Fibroblast of lung (primary cell): ENCODE results near the gene XYLB. TPM values are rescaled to one million over a fixed set of nuclear protein-coding genes. Genes with fewer than 3 reads are reported as not detected.

Experiments used
- DNase-seq, 2 donors: peaks; one replicate each; pipeline versions ENCODE4 v3.0.0 to v3.0.0-alpha.2; 2010; ENCODE audit warnings: low read depth in 2 of 2
- H2AFZ ChIP-seq: 2 replicates; pipeline ENCODE4 v1.5.1; 2012; ENCODE audit warnings: low read length, control low read depth, inconsistent platforms
- H3K27ac ChIP-seq: 2 replicates; pipeline ENCODE4 v1.5.1; 2011; ENCODE audit warnings: low read length, control low read depth; ENCODE audit not compliant: insufficient read depth
- H3K27me3 ChIP-seq: 2 replicates; pipeline ENCODE4 v1.5.1; 2011; ENCODE audit warnings: mild to moderate bottlenecking, low read length; ENCODE audit not compliant: control insufficient read depth, insufficient read depth
- H3K36me3 ChIP-seq: 2 replicates; pipeline ENCODE4 v1.5.1; 2011; ENCODE audit warnings: low read length; ENCODE audit not compliant: control insufficient read depth, insufficient read depth
- H3K4me1 ChIP-seq: 2 replicates; pipeline ENCODE4 v1.5.1; 2011; ENCODE audit warnings: low read length; ENCODE audit not compliant: control insufficient read depth, insufficient read depth; ENCODE audit errors: extremely low read depth
- H3K4me2 ChIP-seq: 2 replicates; pipeline ENCODE4 v1.5.1; 2011; ENCODE audit warnings: low read length, control low read depth; ENCODE audit not compliant: insufficient read depth; ENCODE audit errors: extremely low read depth
- H3K4me3 ChIP-seq, 4 experiments: fragments of 200-600 bp in 1 of 4; sonication (generic) in 1 of 4; replicated peaks in 1 of 4; 2 replicates each; pipeline ENCODE4 v1.5.1; 2011 to 2016; ENCODE audit warnings: low read length in 4 of 4, low read depth in 3 of 4, mild to moderate bottlenecking in 3 of 4, control low read depth in 2 of 4, inconsistent platforms in 1 of 4, mixed read lengths in 1 of 4; ENCODE audit not compliant: insufficient read depth in 1 of 4; ENCODE audit errors: control extremely low read depth in 1 of 4
- H3K79me2 ChIP-seq: 2 replicates; pipeline ENCODE4 v1.5.1; 2012; ENCODE audit warnings: mild to moderate bottlenecking, low read length, inconsistent platforms; ENCODE audit not compliant: control insufficient read depth, insufficient read depth
- H3K9ac ChIP-seq: 2 replicates; pipeline ENCODE4 v1.5.1; 2011; ENCODE audit warnings: mild to moderate bottlenecking, low read length, control low read depth; ENCODE audit not compliant: insufficient read depth
- H3K9me3 ChIP-seq: 2 replicates; pipeline ENCODE4 v1.5.1; 2012; ENCODE audit warnings: low read depth, low read length; ENCODE audit not compliant: control insufficient read depth, insufficient read depth
- H4K20me1 ChIP-seq: 2 replicates; pipeline ENCODE4 v1.5.1; 2011; ENCODE audit warnings: low read length; ENCODE audit not compliant: control insufficient read depth, insufficient read depth; ENCODE audit errors: extremely low read depth
- EZH2 ChIP-seq: IDR thresholded peaks from 2 replicates; pipeline ENCODE4 v1.5.1; 2012; ENCODE audit warnings: low read length, control low read depth, mild to moderate bottlenecking; ENCODE audit errors: missing control alignments
- polyA plus RNA-seq, 2 donors: library from polyadenylated mRNA; depleted of rRNA in 1 of 2; stranded (reverse) in 1 of 2; unstranded in 1 of 2; fragments of >200 nt; gene quantifications; 2 replicates each; pipeline ENCODE4 v1.2.1, GENCODE V29; 2011 to 2012; ENCODE audit warnings: missing spikeins in 1 of 2
- total RNA-seq: library from RNA; depleted of rRNA; stranded (reverse); fragments of >200 nt; gene quantifications from 2 replicates; pipeline ENCODE4 v1.2.1, GENCODE V29; 2014
- TF ChIP-seq, protein P1 (sequence below), 2 donors: IDR thresholded peaks in 1 of 2; conservative IDR thresholded peaks in 1 of 2; 1 replicate in 1 of 2; 2 replicates in 1 of 2; pipeline ENCODE4 v1.5.1; 2011 to 2012; ENCODE audit warnings: low read length in 2 of 2, control low read depth in 1 of 2, inconsistent platforms in 1 of 2, low read depth in 1 of 2, mild to moderate bottlenecking in 1 of 2

Gene XYLB
- total and polyA plus RNA-seq, 2 donors (not counting 1 experiment from before 2014, with no cell fraction given) = 2.2 to 5.1 TPM

- Histone ChIP-seq H3K4me1 (no peaks in the 10 kb centered on the region), H3K79me2 (no peaks in the 10 kb centered on the region), H3K27me3 (no peaks in the 10 kb centered on the region), H3K4me2 (no peak overlapping the region), H2AFZ (no peak overlapping the region), H3K9ac (no peak overlapping the region), H3K4me3 (no peak overlapping the region), H3K9me3 (no peaks in the 10 kb centered on the region), H3K36me3 (no peaks in the 10 kb centered on the region), H4K20me1 (no peaks in the 10 kb centered on the region), H3K27ac (no peak overlapping the region)
- DNase-seq = no peak
- TF ChIP-seq EZH2 = no peak
- TF ChIP-seq, protein P1, sequence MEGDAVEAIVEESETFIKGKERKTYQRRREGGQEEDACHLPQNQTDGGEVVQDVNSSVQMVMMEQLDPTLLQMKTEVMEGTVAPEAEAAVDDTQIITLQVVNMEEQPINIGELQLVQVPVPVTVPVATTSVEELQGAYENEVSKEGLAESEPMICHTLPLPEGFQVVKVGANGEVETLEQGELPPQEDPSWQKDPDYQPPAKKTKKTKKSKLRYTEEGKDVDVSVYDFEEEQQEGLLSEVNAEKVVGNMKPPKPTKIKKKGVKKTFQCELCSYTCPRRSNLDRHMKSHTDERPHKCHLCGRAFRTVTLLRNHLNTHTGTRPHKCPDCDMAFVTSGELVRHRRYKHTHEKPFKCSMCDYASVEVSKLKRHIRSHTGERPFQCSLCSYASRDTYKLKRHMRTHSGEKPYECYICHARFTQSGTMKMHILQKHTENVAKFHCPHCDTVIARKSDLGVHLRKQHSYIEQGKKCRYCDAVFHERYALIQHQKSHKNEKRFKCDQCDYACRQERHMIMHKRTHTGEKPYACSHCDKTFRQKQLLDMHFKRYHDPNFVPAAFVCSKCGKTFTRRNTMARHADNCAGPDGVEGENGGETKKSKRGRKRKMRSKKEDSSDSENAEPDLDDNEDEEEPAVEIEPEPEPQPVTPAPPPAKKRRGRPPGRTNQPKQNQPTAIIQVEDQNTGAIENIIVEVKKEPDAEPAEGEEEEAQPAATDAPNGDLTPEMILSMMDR (conservative IDR thresholded peaks at IDR 0.05 in 1 of 2, IDR thresholded peaks at IDR 0.05 in 1 of 2; ENCODE audit: low read depth in 1 of 2, low read length in 2 of 2) = no peak
Observed at GRCh38 chr3:38392604-38393163, 46.1 kb downstream of the XYLB start.

GRCh38 chr3:38396239-38396638 is 49.7 kb downstream of the XYLB start:
- Histone ChIP-seq H3K9me3 (no peaks in the 10 kb centered on the region), H3K4me1 (no peaks in the 10 kb centered on the region), H3K27me3 (no peaks in the 10 kb centered on the region), H3K9ac (no peak overlapping the region), H3K27ac (no peak overlapping the region), H3K4me3 (no peak overlapping the region), H4K20me1 (no peaks in the 10 kb centered on the region), H2AFZ (no peak overlapping the region), H3K79me2 (no peaks in the 10 kb centered on the region), H3K4me2 (no peak overlapping the region), H3K36me3 (no peaks in the 10 kb centered on the region)
- TF ChIP-seq, protein P1 (conservative IDR thresholded peaks at IDR 0.05 in 1 of 2, IDR thresholded peaks at IDR 0.05 in 1 of 2; ENCODE audit: low read depth in 1 of 2, low read length in 2 of 2) = no peak
- no peak for TF ChIP-seq EZH2
- DNase-seq = no peak

- Histone ChIP-seq H2AFZ (no peak overlapping the region), H3K79me2 (no peaks in the 10 kb centered on the region), H4K20me1 (no peaks in the 10 kb centered on the region), H3K9me3 (no peaks in the 10 kb centered on the region), H3K36me3 (no peaks in the 10 kb centered on the region), H3K4me3 (no peak overlapping the region), H3K9ac (no peak overlapping the region), H3K4me1 (no peaks in the 10 kb centered on the region), H3K4me2 (no peak overlapping the region), H3K27ac (no peak overlapping the region), H3K27me3 (no peaks in the 10 kb centered on the region)
- TF ChIP-seq, protein P1 (conservative IDR thresholded peaks at IDR 0.05 in 1 of 2, IDR thresholded peaks at IDR 0.05 in 1 of 2; ENCODE audit: low read depth in 1 of 2, low read length in 2 of 2) = no peak
- no peak for TF ChIP-seq EZH2
- no peak for DNase-seq
Observed at GRCh38 chr3:38396861-38397260, 50.3 kb downstream of the XYLB start.
